NCI-H2107 treated with DMSO at 0.1 percent for 48 hours (cell line): ENCODE data around the gene DNMT3L.
A peak's percentile ranks its signal among the peaks of the same experiment; 100 is the strongest.
"Not testable (repeated sequence)": the region's sequence is repeated elsewhere in the genome, so short reads cannot be mapped to it uniquely, and the experiment has no call there.

Experiments used
- DNase-seq: peaks from one replicate; lab custom pipeline; 2025; ENCODE audit not compliant: unreplicated experiment; lab: John Stamatoyannopoulos, UW

DNMT3L gene

DNA sequence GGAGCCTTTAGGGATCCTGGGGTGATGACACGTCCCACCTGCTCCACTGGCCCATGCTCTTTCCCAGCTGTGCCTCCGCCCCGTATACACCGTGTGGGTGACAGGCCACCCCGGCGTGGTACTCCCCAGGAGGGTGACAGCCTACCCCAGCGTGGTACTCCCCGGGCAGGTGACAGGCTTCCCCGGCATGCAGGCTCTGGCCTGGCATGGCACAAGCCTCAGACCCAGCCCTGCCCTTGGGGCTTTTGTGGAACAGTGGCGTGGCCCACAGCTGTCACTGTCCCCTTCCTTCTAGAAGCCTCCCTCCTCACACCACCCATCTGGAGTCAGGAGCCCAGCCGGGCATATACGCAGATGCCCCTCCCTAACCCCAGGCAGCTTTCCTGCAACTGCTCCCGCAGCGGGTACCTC is 33.5 kb upstream of the DNMT3L start:
- DNase-seq, result peak; percentile 48

DNA sequence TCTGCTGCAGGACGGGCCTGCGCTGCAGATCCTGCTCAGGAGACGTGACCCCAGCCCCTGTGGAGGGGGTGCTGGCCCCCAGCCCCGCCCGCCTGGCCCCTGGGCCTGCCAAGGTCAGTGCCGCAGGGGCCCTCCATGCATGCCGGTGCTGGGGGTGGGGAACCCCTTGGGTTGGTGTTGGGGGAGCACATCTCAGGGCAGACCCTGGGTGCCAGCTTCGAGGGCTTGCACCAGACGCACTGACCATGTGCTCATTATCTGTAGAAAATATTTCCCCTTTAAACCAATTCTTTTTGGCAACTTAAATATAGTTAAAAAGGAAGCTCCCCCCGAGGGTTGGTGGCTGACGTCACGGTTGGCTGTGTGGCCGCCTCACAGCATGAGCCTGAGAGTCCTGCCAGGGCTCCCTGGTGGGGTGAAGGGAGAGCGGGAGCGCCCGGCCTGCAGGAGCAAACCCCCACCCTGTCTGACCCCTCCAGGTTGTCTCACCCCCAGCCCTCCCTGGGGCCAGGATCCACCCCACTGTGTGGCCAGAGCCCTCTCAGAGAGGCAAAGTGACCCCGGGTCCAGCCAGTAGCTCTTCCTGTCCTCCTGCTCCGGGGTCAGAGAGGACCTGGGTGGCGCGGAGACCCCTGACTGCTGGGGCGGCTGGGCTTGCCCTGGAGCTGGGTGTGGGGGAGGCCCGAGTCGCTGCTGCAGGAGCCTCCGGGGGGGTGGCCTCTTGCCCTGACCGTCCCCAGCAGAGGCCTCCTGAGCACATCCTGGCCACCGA is 32.9 kb upstream of the DNMT3L start:
- DNase-seq, result no peak

DNA sequence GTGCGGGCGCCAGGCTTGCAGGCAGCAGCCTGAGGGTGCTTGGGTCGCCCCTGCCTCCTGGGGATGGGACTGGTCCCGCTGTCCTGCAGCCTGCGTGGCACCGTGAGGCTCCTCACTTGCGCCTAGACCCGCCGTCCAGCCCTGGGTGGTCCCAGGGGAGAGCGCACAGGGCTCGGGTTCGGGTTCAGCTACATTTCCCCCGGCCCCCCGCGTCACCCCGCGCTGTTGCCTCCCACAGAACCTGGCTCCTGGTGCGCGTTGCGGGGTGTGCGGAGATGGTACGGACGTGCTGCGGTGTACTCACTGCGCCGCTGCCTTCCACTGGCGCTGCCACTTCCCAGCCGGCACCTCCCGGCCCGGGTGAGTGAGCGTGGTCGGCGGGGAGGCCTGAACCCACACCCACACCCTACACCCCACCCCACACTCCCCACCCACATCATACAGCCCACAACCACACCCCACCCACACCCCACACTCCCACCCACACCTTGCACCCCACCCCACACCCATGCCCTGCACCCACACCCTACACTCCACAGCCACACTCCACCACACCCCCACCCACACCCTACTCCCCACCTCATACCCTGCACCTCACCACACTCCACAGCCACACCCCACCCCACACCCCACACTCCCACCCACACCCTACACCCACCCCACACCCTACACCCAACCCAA is 32.0 kb upstream of the DNMT3L start:
- DNase-seq, result no peak

DNA sequence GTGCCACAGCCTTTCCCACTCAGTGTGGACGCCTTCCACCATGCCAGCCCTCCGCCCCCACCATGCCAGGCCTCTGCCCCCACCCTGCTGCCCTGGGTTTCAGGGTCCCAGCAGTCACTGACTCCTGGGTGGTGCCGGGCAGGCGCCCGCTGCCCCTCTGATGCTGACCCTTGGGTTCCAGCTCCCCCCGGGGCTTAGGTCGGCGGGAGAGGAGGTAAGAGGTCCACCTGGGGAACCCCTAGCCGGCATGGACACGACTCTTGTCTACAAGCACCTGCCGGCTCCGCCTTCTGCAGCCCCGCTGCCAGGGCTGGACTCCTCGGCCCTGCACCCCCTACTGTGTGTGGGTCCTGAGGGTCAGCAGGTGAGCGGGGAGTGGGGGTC is 31.1 kb upstream of the DNMT3L start:
- DNase-seq, result no peak

DNA sequence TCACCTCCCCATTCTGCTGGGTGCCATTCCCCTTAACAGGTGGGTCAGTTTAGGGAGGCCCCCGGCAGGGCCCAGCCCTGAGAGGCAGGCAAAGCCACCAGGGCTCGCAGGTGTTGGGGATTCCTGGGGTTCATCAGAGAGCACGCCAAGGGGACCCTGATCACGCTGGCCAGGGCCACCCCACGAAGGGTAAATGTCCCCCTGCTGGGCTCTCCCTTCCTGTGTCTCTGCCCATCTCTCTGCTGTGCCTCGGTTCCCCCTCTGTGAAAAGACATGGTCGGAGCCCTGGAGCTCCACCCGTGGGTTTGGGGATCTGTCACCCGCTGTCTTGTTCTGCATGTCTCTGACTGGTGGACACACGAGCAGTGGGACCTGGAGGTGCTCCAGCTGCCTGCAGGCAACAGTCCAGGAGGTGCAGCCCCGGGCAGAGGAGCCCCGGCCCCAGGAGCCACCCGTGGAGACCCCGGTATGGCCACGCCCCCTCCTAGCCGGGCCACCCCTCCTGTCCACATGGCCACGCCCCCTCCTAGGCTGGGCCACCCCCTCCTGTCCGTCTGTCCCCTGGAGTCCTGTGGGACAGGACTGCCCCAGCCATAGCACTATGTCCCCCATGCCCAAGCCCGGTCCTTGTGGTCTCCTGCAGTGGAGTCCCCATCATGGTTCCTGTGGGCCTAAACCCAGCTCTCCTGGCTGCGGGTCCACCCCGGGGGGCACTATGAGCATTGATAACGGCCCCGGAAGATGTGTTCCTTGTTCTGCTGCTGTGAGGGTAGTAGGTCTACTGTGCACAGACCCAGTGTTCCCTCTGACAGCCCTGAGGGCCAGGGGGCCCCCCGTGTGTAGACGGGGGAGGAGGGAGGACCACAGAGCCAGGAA is 30.5 kb upstream of the DNMT3L start:
- no peak for DNase-seq

DNA sequence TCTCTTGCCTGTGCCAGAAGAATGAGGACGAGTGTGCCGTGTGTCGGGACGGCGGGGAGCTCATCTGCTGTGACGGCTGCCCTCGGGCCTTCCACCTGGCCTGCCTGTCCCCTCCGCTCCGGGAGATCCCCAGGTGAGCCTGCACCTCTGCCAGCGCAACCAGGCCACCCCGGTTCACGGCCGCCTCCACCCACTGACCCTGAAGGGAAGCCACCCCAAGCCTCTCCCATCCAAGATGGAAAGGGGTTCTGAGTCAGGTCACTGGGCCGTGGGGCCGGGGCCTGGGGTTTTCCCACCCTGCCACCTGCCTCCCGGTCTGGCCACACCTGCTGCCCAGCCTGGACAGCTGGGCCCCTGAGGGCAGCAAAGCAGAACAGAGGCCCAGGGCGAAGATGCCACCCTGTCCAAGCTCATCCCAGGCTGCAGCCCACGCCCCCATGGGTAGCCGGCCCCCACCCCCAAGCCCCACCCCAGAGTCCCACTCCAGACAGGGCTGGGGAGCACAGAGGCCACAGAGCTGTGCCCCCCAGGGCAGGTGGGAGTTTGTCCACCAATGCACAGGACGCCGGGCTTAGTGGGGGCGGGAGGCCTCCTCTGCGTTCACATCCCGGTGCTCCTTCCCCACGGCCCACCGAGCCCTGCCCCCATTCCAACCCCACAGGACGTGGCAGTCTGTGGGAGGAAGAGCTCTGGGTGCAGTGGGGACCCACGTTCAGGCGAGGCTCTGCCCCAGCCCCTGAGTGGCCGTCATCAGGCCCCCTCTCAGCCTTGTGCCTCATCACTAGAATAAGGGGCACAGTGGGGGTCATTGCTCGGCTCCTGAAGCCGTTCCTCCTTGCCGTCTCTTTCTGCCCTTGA is 29.6 kb upstream of the DNMT3L start:
- no peak for DNase-seq

DNA sequence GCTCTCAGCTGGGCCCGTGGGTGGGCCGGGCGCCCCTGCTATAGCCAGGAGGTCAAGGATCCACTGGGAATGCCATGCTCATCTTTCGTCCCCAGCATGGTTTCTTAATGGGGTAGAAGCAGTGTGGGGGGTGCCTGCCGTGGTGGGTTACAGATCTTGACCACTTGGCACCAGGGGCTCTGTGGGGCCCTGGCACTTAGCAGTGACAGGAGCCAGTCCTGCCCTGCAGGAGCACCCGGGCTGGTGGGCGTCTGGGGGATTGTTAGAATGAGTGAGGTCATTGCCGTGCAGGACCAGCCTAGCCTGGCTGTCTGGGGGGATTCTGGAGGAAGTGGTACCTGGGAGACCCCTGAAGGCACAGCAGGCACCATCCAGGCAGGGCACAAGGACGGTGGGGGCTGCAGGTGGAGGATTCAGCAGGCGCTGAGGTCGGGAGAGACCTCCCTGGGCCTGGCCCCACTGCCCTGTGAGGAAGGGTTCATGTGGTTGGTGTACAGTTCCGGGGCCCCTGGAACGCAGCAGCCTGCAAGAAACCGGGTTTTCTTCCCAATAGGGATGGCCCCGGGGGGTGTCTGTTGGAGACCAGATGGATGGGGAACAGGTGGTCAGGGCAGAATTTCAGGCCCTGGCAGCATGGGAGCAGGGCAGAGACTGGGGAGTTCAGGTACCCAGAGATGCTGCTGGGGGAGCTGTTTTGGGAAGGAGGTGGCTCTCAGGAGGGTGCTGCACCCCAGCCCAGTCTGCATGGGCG is 28.8 kb upstream of the DNMT3L start:
- DNase-seq, result no peak

DNA sequence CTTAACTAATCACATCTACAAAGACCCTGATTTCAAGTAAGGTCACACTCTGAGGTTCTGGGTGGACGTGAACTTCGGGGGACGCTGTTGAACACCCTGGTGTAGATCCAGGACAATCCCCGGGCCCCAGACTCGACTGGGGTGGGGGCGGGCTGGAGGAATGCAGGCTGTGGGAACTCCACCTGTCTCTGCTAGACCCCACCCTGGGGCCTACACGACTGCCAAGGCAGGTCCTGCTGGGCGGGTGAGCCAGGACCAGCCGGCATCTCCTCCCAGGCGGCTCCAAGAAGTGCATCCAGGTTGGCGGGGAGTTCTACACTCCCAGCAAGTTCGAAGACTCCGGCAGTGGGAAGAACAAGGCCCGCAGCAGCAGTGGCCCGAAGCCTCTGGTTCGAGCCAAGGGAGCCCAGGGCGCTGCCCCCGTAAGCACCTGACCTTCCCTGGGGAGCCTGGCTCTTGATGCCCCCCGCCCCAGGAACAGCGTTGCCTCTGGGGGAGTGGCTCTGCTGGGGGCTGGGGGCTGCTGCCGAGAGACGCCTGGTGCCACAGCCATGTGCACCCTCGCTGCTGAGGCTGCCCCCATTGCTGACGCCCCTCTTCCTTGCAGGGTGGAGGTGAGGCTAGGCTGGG is 27.8 kb upstream of the DNMT3L start:
- no peak for DNase-seq

DNA sequence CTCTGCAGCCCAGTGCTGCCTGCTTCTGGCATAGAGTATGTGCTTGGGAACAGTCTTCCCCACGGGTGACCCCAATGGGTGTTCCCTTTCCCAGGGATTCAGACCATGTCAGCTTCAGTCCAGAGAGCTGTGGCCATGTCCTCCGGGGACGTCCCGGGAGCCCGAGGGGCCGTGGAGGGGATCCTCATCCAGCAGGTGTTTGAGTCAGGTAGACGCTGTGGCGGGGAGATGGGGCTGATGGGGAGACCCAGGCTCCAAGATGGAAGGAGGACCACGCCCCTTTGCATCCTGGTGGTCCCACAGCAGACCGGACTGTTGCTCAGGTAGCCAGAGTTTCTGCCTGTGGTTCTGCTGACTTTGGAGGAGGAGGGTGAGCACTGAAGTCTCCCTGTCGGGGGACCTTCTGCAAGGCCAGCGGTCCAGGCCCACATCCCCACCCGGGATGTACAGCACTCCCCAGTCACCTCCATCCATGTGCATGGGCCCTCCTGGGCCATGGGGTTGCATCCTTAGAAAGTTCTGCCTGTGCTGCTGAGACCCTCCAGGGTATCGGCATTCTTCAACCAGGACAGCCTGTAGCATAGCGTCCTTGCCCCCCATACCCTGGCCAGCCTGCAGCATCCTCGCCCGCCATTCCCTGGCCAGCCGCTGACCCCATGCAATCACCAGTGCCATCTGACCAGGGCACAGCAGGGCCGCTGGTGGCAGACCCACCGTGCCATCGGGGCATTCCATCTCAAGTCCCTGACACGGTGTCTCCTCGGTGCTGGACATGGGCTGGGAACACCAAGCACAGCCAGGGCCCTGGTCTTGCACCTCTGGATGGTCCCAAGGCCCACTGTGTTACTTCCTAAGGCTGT is 26.8 kb upstream of the DNMT3L start:
- no peak for DNase-seq

DNA sequence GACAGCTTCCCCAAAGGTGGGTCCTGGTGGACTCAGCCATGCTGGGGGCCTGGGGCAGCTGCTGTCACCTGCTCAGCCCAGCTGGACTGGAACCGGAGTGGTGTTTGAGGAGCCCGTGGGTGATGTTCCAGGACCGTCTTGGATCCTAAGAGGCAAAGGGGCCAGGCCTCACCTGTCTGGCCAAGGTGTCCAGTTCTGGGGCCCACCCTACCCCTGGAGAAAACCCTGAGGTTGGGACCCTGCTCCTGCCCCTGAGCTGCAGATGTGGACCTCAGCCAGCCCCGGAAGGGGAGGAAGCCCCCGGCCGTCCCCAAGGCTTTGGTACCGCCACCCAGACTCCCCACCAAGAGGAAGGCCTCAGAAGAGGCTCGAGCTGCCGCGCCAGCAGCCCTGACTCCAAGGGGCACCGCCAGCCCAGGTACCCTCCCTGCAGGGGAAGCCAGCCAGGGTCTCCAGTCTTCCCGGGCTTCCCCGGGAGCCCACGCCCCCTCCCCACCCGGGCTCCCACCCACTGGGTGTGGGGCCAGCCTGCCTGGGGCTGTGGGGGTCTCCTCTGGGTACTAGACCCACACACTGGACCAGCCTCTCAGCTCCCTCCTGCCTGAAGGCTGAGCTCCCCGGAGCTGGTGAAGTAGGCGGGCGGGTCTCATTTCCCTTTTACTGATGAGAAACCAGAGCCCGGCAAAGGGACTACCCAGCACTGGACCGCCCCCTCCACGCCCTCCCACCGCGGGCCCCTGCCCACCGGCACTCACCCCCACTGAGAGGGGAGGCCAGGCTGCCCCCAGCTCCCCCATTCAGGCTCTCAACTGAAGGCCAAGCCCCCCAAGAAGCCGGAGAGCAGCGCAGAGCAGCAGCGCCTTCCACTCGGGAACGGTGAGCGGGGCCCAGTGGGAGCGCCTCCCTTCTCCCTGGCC is 25.3 kb upstream of the DNMT3L start:
- no peak for DNase-seq

DNA sequence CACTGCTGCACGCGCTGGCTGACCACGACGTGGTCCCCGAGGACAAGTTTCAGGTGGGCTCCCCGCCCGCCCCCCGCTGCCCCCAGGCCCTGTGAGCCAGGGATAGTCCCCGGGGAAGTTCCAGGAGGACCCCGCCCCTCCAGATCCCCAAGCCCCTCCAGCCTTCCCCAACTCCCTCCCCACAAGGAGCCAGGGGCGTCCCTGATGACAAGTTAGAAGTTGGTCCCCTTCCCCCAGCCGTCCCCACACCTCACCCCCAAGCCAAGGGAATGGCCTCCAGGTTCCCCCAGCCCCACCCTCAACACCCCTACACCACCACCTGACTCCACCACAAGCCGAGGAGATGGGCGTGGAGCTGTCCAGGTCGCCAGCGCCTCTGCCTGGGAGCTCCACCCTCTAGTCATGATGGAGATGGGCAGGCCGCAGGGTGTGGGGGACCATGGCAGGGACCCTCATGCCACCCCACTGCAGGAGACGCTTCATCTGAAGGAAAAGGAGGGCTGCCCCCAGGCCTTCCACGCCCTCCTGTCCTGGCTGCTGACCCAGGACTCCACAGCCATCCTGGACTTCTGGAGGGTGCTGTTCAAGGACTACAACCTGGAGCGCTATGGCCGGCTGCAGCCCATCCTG is 24.5 kb upstream of the DNMT3L start:
- DNase-seq, result no peak

DNA sequence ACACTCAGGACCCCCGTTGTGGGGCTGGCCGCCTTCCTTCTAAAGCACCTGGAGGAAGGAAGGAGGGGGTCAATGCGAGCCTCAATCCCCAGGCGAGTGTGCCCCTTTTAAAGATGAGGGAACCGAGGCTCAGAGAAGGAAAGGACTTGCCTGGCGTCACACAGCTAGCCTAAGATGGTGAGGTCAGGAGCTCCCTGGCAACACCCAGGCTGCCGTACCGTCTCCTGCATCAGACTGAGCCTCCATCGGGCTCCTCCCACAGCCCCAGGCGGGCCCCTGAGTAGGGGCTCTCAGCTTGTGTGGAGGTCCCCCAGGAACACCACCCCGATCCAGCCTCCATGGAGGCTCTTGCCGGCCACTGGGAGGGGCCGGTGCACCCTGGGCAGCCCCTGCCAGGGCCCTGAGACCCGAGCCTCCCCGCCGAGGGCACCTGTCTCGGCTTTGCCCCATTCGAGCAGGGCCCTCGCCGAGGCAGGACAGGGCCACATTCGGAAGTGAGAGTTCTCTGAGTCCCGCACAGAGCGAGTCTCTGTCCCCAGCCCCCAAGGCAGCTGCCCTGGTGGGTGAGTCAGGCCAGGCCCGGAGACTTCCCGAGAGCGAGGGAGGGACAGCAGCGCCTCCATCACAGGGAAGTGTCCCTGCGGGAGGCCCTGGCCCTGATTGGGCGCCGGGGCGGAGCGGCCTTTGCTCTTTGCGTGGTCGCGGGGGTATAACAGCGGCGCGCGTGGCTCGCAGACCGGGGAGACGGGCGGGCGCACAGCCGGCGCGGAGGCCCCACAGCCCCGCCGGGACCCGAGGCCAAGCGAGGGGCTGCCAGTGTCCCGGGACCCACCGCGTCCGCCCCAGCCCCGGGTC is 23.7 kb upstream of the DNMT3L start, which contains the start of gene AIRE:
Gene AIRE, plus strand, starts transcription at position 739 of the 855 bp plus-strand sequence. CDS start 131 bp downstream, outside the sequence.
- no peak for DNase-seq

DNA sequence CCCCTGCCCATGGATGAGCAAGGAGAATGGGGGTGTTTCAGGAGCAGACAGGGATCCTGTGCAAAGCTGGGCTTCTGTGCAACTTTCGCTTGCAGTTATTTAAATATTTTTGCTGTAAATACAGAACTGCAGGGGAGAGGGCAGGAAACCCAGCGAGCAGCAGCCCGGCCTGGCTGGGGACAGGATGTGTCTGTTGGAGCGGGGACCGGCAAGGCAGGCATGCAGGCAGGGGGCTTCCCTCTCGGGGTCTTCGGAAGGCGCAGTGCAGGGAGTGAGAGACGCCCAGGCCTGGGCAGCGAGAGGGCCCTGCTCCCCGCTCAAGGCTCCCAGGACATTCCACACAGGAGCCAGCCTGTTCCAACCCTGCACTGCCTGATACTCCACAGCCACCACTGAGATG is 22.3 kb upstream of the DNMT3L start:
- no peak for DNase-seq

DNA sequence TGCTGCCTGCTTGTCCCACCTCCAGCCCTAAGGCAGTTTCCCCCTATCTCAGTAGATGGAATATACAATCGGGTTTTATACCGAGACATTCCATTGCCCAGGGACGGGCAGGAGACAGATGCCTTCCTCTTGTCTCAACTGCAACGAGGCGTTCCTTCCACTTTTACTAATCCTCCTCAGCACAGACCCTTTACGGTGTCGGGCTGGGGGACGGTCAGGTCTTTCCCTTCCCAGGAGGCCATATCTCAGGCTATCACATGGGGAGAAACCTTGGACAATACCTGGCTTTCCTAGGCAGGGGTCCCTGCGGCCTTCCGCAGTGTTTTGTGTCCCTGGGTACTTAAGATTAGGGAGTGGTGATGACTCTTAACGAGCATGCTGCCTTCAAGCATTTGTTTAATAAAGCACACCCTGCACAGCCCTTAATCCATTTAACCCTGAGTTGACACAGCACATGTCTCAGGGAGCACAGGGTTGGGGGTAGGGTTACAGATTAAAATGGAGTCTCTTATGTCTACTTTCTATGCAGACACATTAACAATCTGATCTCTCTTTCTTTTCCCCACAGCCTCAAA is 21.6 kb upstream of the DNMT3L start:
- not testable (repeated sequence) for DNase-seq

DNA sequence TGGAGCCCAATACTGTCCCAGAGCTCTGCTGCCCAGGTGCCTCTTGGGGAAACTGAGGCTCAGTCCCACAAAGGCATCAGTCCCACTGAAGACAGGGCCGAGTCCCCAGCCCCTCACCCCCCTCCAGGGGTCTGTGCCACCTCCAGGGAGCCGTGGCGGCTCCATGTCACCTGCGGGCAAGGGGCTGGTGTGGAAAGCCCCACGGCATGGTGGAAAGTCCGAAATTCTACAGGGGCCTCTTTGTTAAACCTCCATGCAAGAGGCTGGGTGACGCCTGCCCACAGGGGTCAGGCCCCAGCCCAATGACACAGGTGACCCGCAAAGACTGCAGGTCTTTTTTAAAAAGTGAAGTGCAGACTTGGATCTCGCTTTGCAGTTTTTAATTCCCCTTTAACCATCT is 20.7 kb upstream of the DNMT3L start:
- DNase-seq, result no peak

DNA sequence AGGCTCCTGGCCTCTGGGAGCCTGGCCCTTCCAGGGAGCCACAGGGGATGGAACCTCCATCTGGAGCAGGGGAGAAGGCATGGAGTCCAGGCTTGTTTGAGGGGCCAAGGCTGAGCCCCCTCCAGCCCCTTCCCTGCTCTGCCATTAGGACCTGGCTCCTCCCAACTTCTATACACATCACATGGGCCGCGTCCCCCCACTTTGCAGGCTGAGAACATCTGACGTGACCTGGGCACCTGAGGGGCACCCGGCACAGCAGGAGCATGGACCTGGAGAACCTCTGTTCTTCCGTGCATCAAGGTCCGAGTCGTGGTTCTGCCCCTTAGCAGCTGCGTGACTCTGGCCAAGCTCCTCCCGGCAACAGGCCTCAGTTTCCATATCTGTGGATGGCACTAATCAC is 20.1 kb upstream of the DNMT3L start:
- DNase-seq, result no peak
